Esophagus (tissue), 2 donors: ENCODE measurements around the gene RPAP3. TPM values are rescaled to one million over a fixed set of nuclear protein-coding genes. Genes with fewer than 3 reads are reported as not detected.
A peak's percentile ranks its signal among the peaks of the same experiment; 100 is the strongest.

Experiments used
- H3K27ac ChIP-seq, 2 donors: one replicate each; pipeline ENCODE4 v1.5.1; 2013; ENCODE audit warnings: low read depth in 2 of 2, mild to moderate bottlenecking in 2 of 2, inconsistent platforms in 1 of 2, low read length in 1 of 2, moderate library complexity in 1 of 2
- H3K27me3 ChIP-seq, 2 donors: one replicate each; pipeline ENCODE4 v1.6.1; 2013; ENCODE audit warnings: low read length in 2 of 2, control low read depth in 1 of 2, mild to moderate bottlenecking in 1 of 2; ENCODE audit not compliant: insufficient read depth in 2 of 2, control insufficient read depth in 1 of 2
- H3K36me3 ChIP-seq, 2 donors: one replicate each; pipeline ENCODE4 v1.6.1; 2013; ENCODE audit warnings: low read length in 1 of 2; ENCODE audit not compliant: control insufficient read depth in 2 of 2, insufficient read depth in 2 of 2
- H3K4me1 ChIP-seq, 2 donors: one replicate each; pipeline ENCODE4 v1.6.1; 2013; ENCODE audit warnings: low read length in 1 of 2; ENCODE audit not compliant: control insufficient read depth in 2 of 2, insufficient read depth in 2 of 2
- H3K4me3 ChIP-seq, 2 donors: one replicate each; pipeline ENCODE4 v1.5.1; 2013; ENCODE audit warnings: low read length in 2 of 2, mild to moderate bottlenecking in 2 of 2, low read depth in 1 of 2, moderate library complexity in 1 of 2
- H3K9me3 ChIP-seq, 2 donors: one replicate each; pipeline ENCODE4 v1.6.1; 2013; ENCODE audit warnings: mild to moderate bottlenecking in 2 of 2, low read depth in 1 of 2, low read length in 1 of 2, moderate library complexity in 1 of 2; ENCODE audit not compliant: control insufficient read depth in 2 of 2, insufficient read depth in 1 of 2
- WGBS, 2 donors: extraction: QIAGEN DNeasy Blood & Tissue Kit; methylation state at CpG; one replicate each; pipeline ENCODE4 v1.1.7; 2013; 5-methylcytosine and 5-hydroxymethylcytosine counted together
- polyA plus RNA-seq, 2 donors: library from polyadenylated mRNA; stranded (reverse); fragments of 200-250 nt; gene quantifications; one replicate each; pipeline ENCODE4 v1.2.3, GENCODE V29; 2013
- donor health status: healthy with polysubstance abuse.
- donor health status: Bipolar disorder and iron deficiency.

Gene RPAP3
- polyA plus RNA-seq, 2 donors: 5.3 to 11.6 TPM

DNA sequence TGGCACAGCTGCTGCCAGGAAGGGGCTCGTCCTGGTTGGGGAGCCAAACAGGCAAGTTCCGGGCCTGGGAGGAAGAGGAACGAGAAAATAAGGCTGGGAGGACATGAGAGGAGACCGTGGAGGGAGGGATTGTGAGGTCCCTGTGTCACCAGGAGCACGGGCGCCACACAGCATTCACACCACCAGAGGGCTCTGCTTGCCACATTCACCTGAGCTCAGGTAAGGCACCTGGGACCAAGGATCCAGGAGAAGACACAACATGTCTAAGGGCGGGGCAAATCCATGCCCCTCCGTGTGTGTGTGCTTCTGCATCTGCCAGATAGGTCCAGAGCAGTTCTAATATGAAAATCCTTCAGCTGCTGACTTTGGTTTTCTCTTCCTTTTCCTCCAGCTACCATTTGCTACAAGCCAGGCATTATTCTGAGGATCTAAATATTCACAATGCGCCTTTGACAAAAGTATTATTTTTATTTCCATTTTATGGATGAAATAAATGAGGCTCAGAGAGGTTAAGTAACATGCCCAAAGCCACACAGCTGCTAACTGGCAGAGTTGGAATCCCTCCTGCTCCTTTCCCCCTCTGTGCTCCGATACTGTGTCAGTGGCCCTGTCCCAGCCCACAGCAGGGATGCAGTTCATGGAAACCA is 38.3 kb upstream of the RPAP3 start:
- no peak overlapping the region for H3K4me3 ChIP-seq
- no peaks in the 10 kb centered on the region for H3K9me3 ChIP-seq
- peaks cover 3 to 8% of the 10 kb centered on the region in 2 donors for H3K4me1 ChIP-seq
- H3K27me3 ChIP-seq: no peaks in the 10 kb centered on the region
- peaks cover 0 to 12% of the 10 kb centered on the region in 2 donors for H3K36me3 ChIP-seq
- 42 to 44% methylated on average over 10 of the region's 10 CpGs for WGBS, 2 donors
- no peak overlapping the region for H3K27ac ChIP-seq

- Histone ChIP-seq H3K9me3 (no peaks in the 10 kb centered on the region), H3K4me3 (no peak overlapping the region), H3K36me3 (peaks cover 0 to 12% of the 10 kb centered on the region in 2 donors), H3K4me1 (peaks cover 3 to 8% of the 10 kb centered on the region in 2 donors), H3K27me3 (no peaks in the 10 kb centered on the region), H3K27ac (no peak overlapping the region)
- 78 to 85% methylated on average over 9 of the region's 9 CpGs for WGBS, 2 donors
Observed at GRCh38 chr12:47743311-47743860, 37.6 kb upstream of the RPAP3 start.

- Histone ChIP-seq H3K9me3 (no peaks in the 10 kb centered on the region), H3K36me3 (peaks cover 0 to 4% of the 10 kb centered on the region in 2 donors), H3K4me1 (peaks cover 8 to 9% of the 10 kb centered on the region in 2 donors), H3K27ac (no peak overlapping the region), H3K4me3 (no peak overlapping the region), H3K27me3 (no peaks in the 10 kb centered on the region)
- WGBS, 2 donors: 64 to 65% methylated on average over 7 of the region's 7 CpGs
Observed at GRCh38 chr12:47742253-47742825, 36.5 kb upstream of the RPAP3 start.

DNA sequence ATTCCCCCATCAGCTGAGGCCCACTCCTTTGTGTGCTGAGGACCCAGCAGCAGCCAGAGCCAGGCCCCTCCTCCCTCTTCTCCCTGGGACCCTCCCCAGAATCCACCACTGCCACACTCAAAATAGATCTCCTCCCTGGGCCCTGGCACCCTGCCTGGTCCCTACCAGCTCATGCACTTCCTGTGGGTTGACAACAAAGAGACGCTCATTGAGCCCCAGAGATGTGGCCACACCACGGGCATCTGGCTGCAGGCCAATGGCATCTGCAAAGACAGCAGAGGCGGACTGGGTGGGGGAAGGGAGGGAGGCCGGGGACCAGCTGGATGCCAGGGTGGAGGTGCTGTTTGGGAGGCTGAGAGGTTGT is 35.5 kb upstream of the RPAP3 start:
- H3K27me3 ChIP-seq: no peaks in the 10 kb centered on the region
- H3K36me3 ChIP-seq: no peaks in the 10 kb centered on the region
- WGBS, 2 donors: 18 to 27% methylated on average over 4 of the region's 4 CpGs
- no peak overlapping the region for H3K4me3 ChIP-seq
- no peaks in the 10 kb centered on the region for H3K9me3 ChIP-seq
- peaks cover 9 to 15% of the 10 kb centered on the region in 2 donors for H3K4me1 ChIP-seq
- no peak overlapping the region for H3K27ac ChIP-seq

DNA sequence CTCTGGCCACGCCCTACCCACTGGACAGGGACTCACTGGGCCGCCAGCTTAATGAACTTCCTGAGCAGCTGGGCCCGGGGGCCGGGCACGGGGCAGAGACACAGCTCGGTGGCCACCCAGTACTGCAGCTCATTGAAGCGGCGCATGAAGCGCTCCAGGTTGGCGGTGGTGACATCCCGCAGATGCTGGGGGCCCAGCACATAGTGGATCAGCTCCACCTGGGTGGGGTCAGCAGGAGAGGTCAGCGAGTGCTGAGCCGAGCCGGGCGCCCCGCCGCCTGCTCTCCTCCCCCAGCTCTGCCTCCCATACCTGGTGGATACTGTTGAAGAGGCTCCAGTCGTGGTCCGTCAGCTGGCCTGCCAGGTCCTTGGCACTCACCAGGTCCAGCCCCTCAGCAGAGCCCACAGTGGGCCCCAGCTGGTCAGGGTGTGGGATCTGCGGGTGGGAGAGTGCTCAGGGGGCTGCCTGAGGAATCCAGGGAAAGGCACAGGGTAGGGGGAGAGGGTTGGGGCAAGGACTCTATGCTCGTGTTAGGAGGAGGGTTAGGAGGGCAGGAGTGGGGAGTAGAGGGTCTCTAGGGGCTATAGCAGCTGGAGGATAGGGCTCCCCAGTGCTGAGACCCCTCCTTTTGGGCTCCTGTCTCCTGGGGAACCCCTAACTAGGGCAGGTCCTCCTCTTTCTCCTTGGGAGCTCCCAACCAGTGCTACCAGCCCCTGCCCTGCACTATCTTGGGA is 34.9 kb upstream of the RPAP3 start:
- WGBS, 2 donors: 75 to 76% methylated on average over 20 to 21 of the region's 21 CpGs
- Histone ChIP-seq H3K9me3 (no peaks in the 10 kb centered on the region), H3K27me3 (no peaks in the 10 kb centered on the region), H3K4me1 (peaks cover 13 to 21% of the 10 kb centered on the region in 2 donors), H3K36me3 (no peaks in the 10 kb centered on the region), H3K27ac (no peak overlapping the region), H3K4me3 (no peak overlapping the region)

DNA sequence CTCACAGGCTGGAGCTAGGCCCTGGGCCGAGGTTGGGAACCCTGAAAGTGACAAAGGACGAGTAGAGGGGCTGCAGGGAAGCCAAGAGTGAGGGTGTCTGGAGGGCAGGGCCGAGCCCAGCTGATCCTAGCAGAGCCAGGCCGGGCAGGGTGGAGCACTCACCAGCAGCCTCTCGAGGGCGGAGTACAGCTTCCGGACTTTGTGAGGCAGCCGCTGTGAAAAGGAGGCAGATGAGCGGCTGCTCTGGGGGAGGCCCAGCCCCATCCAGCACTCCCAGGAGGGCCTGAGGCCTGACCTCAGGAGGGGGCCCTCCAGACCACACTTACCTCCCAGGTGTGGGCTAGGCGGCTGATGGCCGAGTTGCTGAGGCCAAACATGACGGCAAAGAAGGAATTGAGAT is 34.1 kb upstream of the RPAP3 start:
- H3K27me3 ChIP-seq: no peaks in the 10 kb centered on the region
- no peak overlapping the region for H3K27ac ChIP-seq
- no peaks in the 10 kb centered on the region for H3K9me3 ChIP-seq
- H3K4me1 ChIP-seq: peaks cover 18 to 29% of the 10 kb centered on the region in 2 donors
- 59 to 68% methylated on average over 12 of the region's 12 CpGs for WGBS, 2 donors
- H3K4me3 ChIP-seq: no peak overlapping the region
- no peaks in the 10 kb centered on the region for H3K36me3 ChIP-seq

DNA sequence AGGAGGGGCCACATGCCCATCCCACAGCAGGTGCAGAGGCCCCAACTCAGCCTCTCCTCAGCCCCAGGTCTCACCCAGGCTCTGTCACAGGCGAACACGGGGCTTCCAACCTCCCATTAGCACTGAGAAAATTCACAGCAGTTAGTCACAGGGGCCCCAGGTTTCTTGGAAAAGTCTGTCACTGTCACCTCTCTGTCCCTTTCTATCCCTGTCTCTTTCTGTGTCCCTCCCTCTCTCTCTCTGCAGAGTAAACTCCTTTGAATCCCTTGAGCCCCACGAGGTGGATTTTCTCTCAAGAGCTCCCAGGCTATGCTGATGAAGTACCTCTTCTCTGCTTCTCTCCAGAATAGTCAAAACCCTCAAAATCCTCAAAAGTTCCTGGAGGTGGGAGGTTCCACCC is 33.5 kb upstream of the RPAP3 start:
- peaks cover 21 to 33% of the 10 kb centered on the region in 2 donors for H3K4me1 ChIP-seq
- H3K9me3 ChIP-seq: no peaks in the 10 kb centered on the region
- H3K27me3 ChIP-seq: no peaks in the 10 kb centered on the region
- no peaks in the 10 kb centered on the region for H3K36me3 ChIP-seq
- 81 to 87% methylated on average over 3 of the region's 3 CpGs for WGBS, 2 donors
- H3K4me3 ChIP-seq: no peak overlapping the region
- H3K27ac ChIP-seq: no peak overlapping the region

- peaks cover 21 to 30% of the 10 kb centered on the region in 2 donors for H3K4me1 ChIP-seq
- H3K9me3 ChIP-seq: no peaks in the 10 kb centered on the region
- no peaks in the 10 kb centered on the region for H3K36me3 ChIP-seq
- H3K27me3 ChIP-seq: no peaks in the 10 kb centered on the region
- H3K27ac ChIP-seq: peak overlapping the region; percentile 46 to 59
- 86 to 88% methylated on average over 17 of the region's 17 CpGs for WGBS, 2 donors
- no peak overlapping the region for H3K4me3 ChIP-seq
Observed at GRCh38 chr12:47737936-47738594, 32.2 kb upstream of the RPAP3 start.

DNA sequence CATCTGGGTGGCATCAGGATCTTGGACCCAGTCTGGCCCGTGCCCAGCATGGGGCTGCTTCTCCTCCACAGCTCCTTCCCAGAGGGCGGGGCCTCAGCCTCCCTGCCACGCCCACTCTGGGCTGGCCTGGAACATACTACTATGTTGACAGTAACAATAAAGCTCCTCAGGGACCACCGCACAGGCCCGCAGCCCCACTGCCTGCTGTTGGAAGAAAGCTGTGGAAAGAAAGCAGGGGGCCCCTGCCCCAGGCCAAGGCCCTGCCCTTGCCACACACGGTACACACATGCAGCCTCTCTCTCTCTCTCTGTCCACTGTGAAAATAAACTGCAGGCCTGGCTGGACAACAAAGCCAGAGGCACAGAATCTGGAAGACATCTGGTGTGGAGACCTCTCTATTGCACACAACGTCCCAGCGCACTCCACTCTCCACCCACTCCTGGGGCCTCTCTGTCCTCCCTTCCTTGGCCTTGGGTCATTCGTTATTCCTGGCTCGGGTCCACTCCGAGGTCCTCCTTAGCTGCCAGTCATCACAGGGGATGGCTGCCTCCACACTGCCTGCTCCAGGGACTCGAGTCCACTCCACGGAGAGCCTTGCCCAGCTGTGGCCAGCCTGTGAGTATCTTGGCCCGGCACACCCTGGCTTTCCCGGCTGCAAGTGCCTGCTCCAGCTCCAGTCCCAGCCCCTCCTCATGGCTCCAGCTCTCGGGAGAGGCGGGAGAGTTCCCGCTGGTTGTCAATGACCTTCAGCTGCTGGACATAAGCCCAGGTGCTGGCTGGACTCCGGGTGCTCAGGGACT is 31.2 kb upstream of the RPAP3 start:
- Histone ChIP-seq H3K4me1 (peaks cover 21 to 33% of the 10 kb centered on the region in 2 donors), H3K27ac (peak overlapping the region; percentile 77 to 84), H3K27me3 (no peaks in the 10 kb centered on the region), H3K4me3 (no peak overlapping the region), H3K9me3 (no peaks in the 10 kb centered on the region), H3K36me3 (no peaks in the 10 kb centered on the region)
- WGBS, 2 donors: 47% methylated on average over 19 of the region's 19 CpGs
